ENCODE measurements around the gene PREB.
A peak's percentile ranks its signal among the peaks of the same experiment; 100 is the strongest.

Gene PREB

GRCh38 chr2:27148801-27149439 is 14.5 kb upstream of the PREB start, which contains the start of gene TCF23:
TCF23 (plus strand) TSS chr2:27149004; CDS start chr2:27149134, 130 bp downstream.
- Mint-ChIP-seq H3K4me1 (no peaks in the 10 kb centered on the region), H3K27ac (ENCODE audit: low read depth) (no peak within 1 kb of the TSS), H3K27me3 (peaks cover 55% of the 10 kb centered on the region), H3K9me3 (no peaks in the 10 kb centered on the region), H3K4me3 (no peak within 1 kb of the TSS), H3K36me3 (ENCODE audit: insufficient read depth) (no peaks in the 10 kb centered on the region)
- DNase-seq (ENCODE audit: low spot score in 2 of 2) (no peak), ATAC-seq (replicated peaks; ENCODE audit: extremely low read depth, poor library complexity, severe bottlenecking) (no peak)

- no peak for ATAC-seq (replicated peaks; ENCODE audit: extremely low read depth, poor library complexity, severe bottlenecking)
- H3K27ac Mint-ChIP-seq (ENCODE audit: low read depth) = no peak overlapping the region
- no peaks in the 10 kb centered on the region for H3K9me3 Mint-ChIP-seq
- no peaks in the 10 kb centered on the region for H3K4me1 Mint-ChIP-seq
- no peaks in the 10 kb centered on the region for H3K36me3 Mint-ChIP-seq (ENCODE audit: insufficient read depth)
- no peak for DNase-seq (ENCODE audit: low spot score in 2 of 2)
- peaks cover 64% of the 10 kb centered on the region for H3K27me3 Mint-ChIP-seq
- H3K4me3 Mint-ChIP-seq = no peak overlapping the region
Observed at GRCh38 chr2:27147935-27148334, 13.5 kb upstream of the PREB start.

- no peak for DNase-seq (ENCODE audit: low spot score in 2 of 2)
- no peaks in the 10 kb centered on the region for H3K36me3 Mint-ChIP-seq (ENCODE audit: insufficient read depth)
- peaks cover 66% of the 10 kb centered on the region for H3K27me3 Mint-ChIP-seq
- ATAC-seq (replicated peaks; ENCODE audit: extremely low read depth, poor library complexity, severe bottlenecking) = no peak
- H3K27ac Mint-ChIP-seq (ENCODE audit: low read depth) = no peak overlapping the region
- H3K4me1 Mint-ChIP-seq = no peaks in the 10 kb centered on the region
- no peak overlapping the region for H3K4me3 Mint-ChIP-seq
- H3K9me3 Mint-ChIP-seq = no peaks in the 10 kb centered on the region
Observed at GRCh38 chr2:27145682-27146081, 11.2 kb upstream of the PREB start.

GRCh38 chr2:27143285-27143684 is 8.8 kb upstream of the PREB start:
- Mint-ChIP-seq H3K4me1 (no peaks in the 10 kb centered on the region), H3K9me3 (no peaks in the 10 kb centered on the region), H3K27me3 (peaks cover 55% of the 10 kb centered on the region), H3K4me3 (no peak overlapping the region), H3K36me3 (ENCODE audit: insufficient read depth) (no peaks in the 10 kb centered on the region), H3K27ac (ENCODE audit: low read depth) (no peak overlapping the region)
- no peak for ATAC-seq (replicated peaks; ENCODE audit: extremely low read depth, poor library complexity, severe bottlenecking)
- DNase-seq (ENCODE audit: low spot score in 2 of 2) = no peak

- no peak within 1 kb of the TSS for H3K4me3 Mint-ChIP-seq
- H3K4me1 Mint-ChIP-seq = peaks cover 10% of the 10 kb centered on the region
- H3K9me3 Mint-ChIP-seq = no peaks in the 10 kb centered on the region
- no peak for DNase-seq (ENCODE audit: low spot score in 2 of 2)
- peaks cover 13% of the 10 kb centered on the region for H3K36me3 Mint-ChIP-seq (ENCODE audit: insufficient read depth)
- peaks cover 17% of the 10 kb centered on the region for H3K27me3 Mint-ChIP-seq
- no peak within 1 kb of the TSS for H3K27ac Mint-ChIP-seq (ENCODE audit: low read depth)
- ATAC-seq (replicated peaks; ENCODE audit: extremely low read depth, poor library complexity, severe bottlenecking) = no peak
Observed at GRCh38 chr2:27139310-27139709, 4.9 kb upstream of the PREB start, which contains the start of gene PRR30. PRR30 (minus strand) TSS chr2:27139410; CDS start chr2:27138329, 1,081 bp downstream.

GRCh38 chr2:27138111-27138510 is 3.7 kb upstream of the PREB start:
- no peak overlapping the region for H3K27ac Mint-ChIP-seq (ENCODE audit: low read depth)

GRCh38 chr2:27137322-27137935 is 3.0 kb upstream of the PREB start:
- no peaks in the 10 kb centered on the region for H3K9me3 Mint-ChIP-seq
- no peaks in the 10 kb centered on the region for H3K27me3 Mint-ChIP-seq
- no peak for DNase-seq (ENCODE audit: low spot score in 2 of 2)
- no peak overlapping the region for H3K27ac Mint-ChIP-seq (ENCODE audit: low read depth)
- no peak for ATAC-seq (replicated peaks; ENCODE audit: extremely low read depth, poor library complexity, severe bottlenecking)
- peaks cover 27% of the 10 kb centered on the region for H3K4me1 Mint-ChIP-seq
- H3K36me3 Mint-ChIP-seq (ENCODE audit: insufficient read depth) = peaks cover 22% of the 10 kb centered on the region
- H3K4me3 Mint-ChIP-seq = no peak overlapping the region

More at GRCh38 chr2:27138111-27138510, 3.7 kb upstream of the PREB start:
- peaks cover 6% of the 10 kb centered on the region for H3K27me3 Mint-ChIP-seq
- peaks cover 22% of the 10 kb centered on the region for H3K36me3 Mint-ChIP-seq (ENCODE audit: insufficient read depth)
- H3K4me1 Mint-ChIP-seq = peaks cover 20% of the 10 kb centered on the region
- H3K4me3 Mint-ChIP-seq = no peak overlapping the region
- ATAC-seq (replicated peaks; ENCODE audit: extremely low read depth, poor library complexity, severe bottlenecking) (no peak), DNase-seq (ENCODE audit: low spot score in 2 of 2) (no peak)
- H3K9me3 Mint-ChIP-seq = no peaks in the 10 kb centered on the region

- no peak overlapping the region for H3K27ac Mint-ChIP-seq (ENCODE audit: low read depth)
Observed at GRCh38 chr2:27136751-27137150, 2.3 kb upstream of the PREB start.

GRCh38 chr2:27135478-27135955 is 1.1 kb upstream of the PREB start:
- H3K4me3 Mint-ChIP-seq = peak overlapping the region; percentile 92
- H3K27me3 Mint-ChIP-seq = no peaks in the 10 kb centered on the region
- no peak for ATAC-seq (replicated peaks; ENCODE audit: extremely low read depth, poor library complexity, severe bottlenecking)
- H3K9me3 Mint-ChIP-seq = no peaks in the 10 kb centered on the region
- no peak overlapping the region for H3K27ac Mint-ChIP-seq (ENCODE audit: low read depth)
- H3K4me1 Mint-ChIP-seq = peaks cover 34% of the 10 kb centered on the region
- DNase-seq (ENCODE audit: low spot score in 2 of 2) = no peak
- H3K36me3 Mint-ChIP-seq (ENCODE audit: insufficient read depth) = peaks cover 28% of the 10 kb centered on the region

More at GRCh38 chr2:27136751-27137150, 2.3 kb upstream of the PREB start:
- H3K4me3 Mint-ChIP-seq = no peak overlapping the region
- ATAC-seq (replicated peaks; ENCODE audit: extremely low read depth, poor library complexity, severe bottlenecking) = no peak
- peaks cover 28% of the 10 kb centered on the region for H3K4me1 Mint-ChIP-seq
- no peaks in the 10 kb centered on the region for H3K9me3 Mint-ChIP-seq
- DNase-seq (ENCODE audit: low spot score in 2 of 2) = no peak
- peaks cover 24% of the 10 kb centered on the region for H3K36me3 Mint-ChIP-seq (ENCODE audit: insufficient read depth)
- no peaks in the 10 kb centered on the region for H3K27me3 Mint-ChIP-seq

GRCh38 chr2:27134781-27135477 is 493 bp upstream of the PREB start:
- Mint-ChIP-seq H3K27me3 (no peaks in the 10 kb centered on the region), H3K9me3 (no peaks in the 10 kb centered on the region), H3K4me1 (peaks cover 34% of the 10 kb centered on the region), H3K36me3 (ENCODE audit: insufficient read depth) (peaks cover 30% of the 10 kb centered on the region), H3K4me3 (peak overlapping the region; percentile 92), H3K27ac (ENCODE audit: low read depth) (peak overlapping the region; percentile 99)
- DNase-seq (ENCODE audit: low spot score in 2 of 2) (no peak), ATAC-seq (replicated peaks; ENCODE audit: extremely low read depth, poor library complexity, severe bottlenecking) (no peak)

- no peak for ATAC-seq (replicated peaks; ENCODE audit: extremely low read depth, poor library complexity, severe bottlenecking)
Observed at GRCh38 chr2:27133195-27133875, 1.1 kb downstream of the PREB start.

GRCh38 chr2:27131429-27131828 is 3.0 kb downstream of the PREB start:
- Mint-ChIP-seq H3K27ac (ENCODE audit: low read depth) (no peak overlapping the region), H3K9me3 (no peaks in the 10 kb centered on the region), H3K4me3 (no peak overlapping the region), H3K4me1 (peaks cover 34% of the 10 kb centered on the region), H3K36me3 (ENCODE audit: insufficient read depth) (peaks cover 31% of the 10 kb centered on the region), H3K27me3 (no peaks in the 10 kb centered on the region)
- DNase-seq (ENCODE audit: low spot score in 2 of 2) = no peak
- ATAC-seq (replicated peaks; ENCODE audit: extremely low read depth, poor library complexity, severe bottlenecking) = no peak

More at GRCh38 chr2:27133195-27133875, 1.1 kb downstream of the PREB start:
- no peaks in the 10 kb centered on the region for H3K9me3 Mint-ChIP-seq
- H3K36me3 Mint-ChIP-seq (ENCODE audit: insufficient read depth) = peaks cover 33% of the 10 kb centered on the region
- H3K4me3 Mint-ChIP-seq = peak overlapping the region; percentile 92
- H3K4me1 Mint-ChIP-seq = peaks cover 34% of the 10 kb centered on the region
- peak overlapping the region; percentile 99 for H3K27ac Mint-ChIP-seq (ENCODE audit: low read depth)
- DNase-seq (ENCODE audit: low spot score in 2 of 2) = no peak
- no peaks in the 10 kb centered on the region for H3K27me3 Mint-ChIP-seq

Measured in central memory CD8-positive, alpha-beta T cell (primary cell).